ENCODE measurements around the gene SNX21.

- TF ChIP-seq CTCF (conservative IDR thresholded peaks at IDR 0.05) (no peak), EZH2 (IDR thresholded peaks at IDR 0.05; ENCODE audit: low read depth) (no peak)
Observed at GRCh38 chr20:45842169-45842812, 8.7 kb downstream of the SNX21 start.

Data from PC-9 (cell line).